ENCODE data around the gene PLEKHA7.

The PLEKHA7 gene

DNA sequence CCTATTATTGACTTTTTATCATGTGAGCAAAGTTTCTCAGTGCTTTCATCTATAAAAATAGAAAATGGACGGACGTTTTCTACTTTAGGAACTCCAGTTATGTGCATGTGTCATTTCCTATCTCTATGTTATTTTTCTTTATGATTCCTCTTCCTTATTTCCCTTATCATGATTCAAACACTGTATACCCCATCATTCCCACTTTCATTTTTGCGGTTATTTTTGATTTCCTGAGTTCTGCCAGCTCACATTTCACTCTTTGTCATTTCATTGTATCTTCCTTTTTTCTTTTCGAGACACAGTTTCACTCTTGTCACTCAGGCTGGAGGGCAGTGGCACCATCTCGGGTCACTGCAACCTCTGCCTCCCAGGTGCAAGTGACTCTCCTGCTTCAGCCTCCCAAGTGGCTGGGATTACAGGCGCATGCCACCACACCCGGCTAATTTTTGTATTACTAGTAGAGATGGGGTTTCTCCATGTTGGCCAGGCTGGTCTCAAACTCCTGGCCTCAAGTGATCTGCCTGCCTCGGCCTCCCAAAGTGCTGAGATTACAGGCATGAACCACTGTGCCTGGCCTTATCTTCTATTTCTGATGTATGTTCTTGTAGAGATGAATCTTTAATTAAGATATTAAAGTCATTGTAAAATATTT is 254.2 kb downstream of the PLEKHA7 start:
- no peaks in the 10 kb centered on the region for H3K27me3 ChIP-seq (ENCODE audit: insufficient read depth, low read length)
- H3K9me3 ChIP-seq (ENCODE audit: insufficient read depth, low read depth, low read length) = no peaks in the 10 kb centered on the region
- H3K27ac ChIP-seq (ENCODE audit: low read depth, low read length) = no peak overlapping the region
- H3K9ac ChIP-seq (ENCODE audit: low read depth, low read length) = no peak overlapping the region
- H3K4me1 ChIP-seq (ENCODE audit: insufficient read depth, low read length) = no peaks in the 10 kb centered on the region
- peaks cover 30% of the 10 kb centered on the region for H3K36me3 ChIP-seq (ENCODE audit: insufficient read depth, low read length)
- no peak overlapping the region for H3K4me3 ChIP-seq (ENCODE audit: low read length)
- 92% methylated on average over 8 of the region's 8 CpGs for WGBS

DNA sequence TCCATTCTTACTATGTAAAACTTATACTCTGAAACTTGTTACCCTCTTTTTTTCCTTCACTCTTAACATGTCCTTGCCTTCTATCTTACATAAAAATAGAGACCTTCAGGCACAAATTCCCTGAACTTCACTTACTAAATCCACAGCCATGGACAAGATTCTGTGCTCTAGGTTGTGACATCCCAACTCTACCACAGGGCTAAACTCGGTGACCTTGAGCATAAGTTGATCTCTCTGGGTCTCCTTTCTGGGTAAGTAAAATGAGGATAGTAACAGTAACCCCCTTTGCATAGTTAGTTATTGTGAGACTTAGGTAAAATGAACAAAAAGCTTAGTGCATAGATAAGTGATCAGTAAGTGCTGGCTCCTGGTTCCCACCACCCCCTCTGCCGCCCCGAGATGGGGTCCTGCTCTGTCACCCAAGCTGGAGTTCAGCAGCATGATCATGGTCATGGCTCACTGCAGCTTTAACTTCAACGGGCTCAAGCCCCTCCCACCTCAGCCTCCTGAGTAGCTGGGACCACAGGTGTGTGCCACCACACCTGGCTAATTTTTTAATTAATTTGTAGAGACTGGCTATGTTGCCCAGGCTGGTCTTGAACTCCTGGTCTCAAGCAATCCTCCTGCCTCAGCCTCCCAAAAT is 255.7 kb downstream of the PLEKHA7 start:
- Histone ChIP-seq H3K9me3 (ENCODE audit: insufficient read depth, low read depth, low read length) (no peaks in the 10 kb centered on the region), H3K27me3 (ENCODE audit: insufficient read depth, low read length) (no peaks in the 10 kb centered on the region), H3K9ac (ENCODE audit: low read depth, low read length) (no peak overlapping the region), H3K4me1 (ENCODE audit: insufficient read depth, low read length) (no peaks in the 10 kb centered on the region), H3K36me3 (ENCODE audit: insufficient read depth, low read length) (peaks cover 44% of the 10 kb centered on the region), H3K27ac (ENCODE audit: low read depth, low read length) (no peak overlapping the region), H3K4me3 (ENCODE audit: low read length) (no peak overlapping the region)
- WGBS = 88% methylated on average over 4 of the region's 4 CpGs

DNA sequence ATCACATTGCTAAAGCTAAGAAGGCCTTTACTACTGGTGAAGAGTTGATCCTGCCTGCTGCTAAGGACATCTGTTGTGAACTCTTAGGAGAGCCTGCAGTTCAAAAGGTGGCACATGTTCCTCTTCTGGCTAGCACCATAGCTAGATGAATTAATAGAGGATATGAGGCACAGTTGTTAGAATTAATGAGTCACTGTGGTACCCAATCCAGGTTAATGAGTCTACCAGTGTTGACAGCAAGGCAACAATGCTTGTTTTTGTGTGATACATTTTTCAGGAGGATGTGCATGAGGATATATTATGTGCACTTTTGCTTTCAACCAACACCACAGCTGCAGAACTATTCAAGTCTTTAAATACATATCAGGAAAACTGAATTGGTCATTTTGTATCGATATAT is 263.8 kb downstream of the PLEKHA7 start:
- H3K36me3 ChIP-seq (ENCODE audit: insufficient read depth, low read length) = peaks cover 99% of the 10 kb centered on the region
- 94% methylated on average over 1 of the region's 1 CpG for WGBS
- no peaks in the 10 kb centered on the region for H3K9me3 ChIP-seq (ENCODE audit: insufficient read depth, low read depth, low read length)
- no peaks in the 10 kb centered on the region for H3K4me1 ChIP-seq (ENCODE audit: insufficient read depth, low read length)
- no peaks in the 10 kb centered on the region for H3K27me3 ChIP-seq (ENCODE audit: insufficient read depth, low read length)
- H3K4me3 ChIP-seq (ENCODE audit: low read length) = no peak overlapping the region
- no peak overlapping the region for H3K9ac ChIP-seq (ENCODE audit: low read depth, low read length)
- no peak overlapping the region for H3K27ac ChIP-seq (ENCODE audit: low read depth, low read length)

DNA sequence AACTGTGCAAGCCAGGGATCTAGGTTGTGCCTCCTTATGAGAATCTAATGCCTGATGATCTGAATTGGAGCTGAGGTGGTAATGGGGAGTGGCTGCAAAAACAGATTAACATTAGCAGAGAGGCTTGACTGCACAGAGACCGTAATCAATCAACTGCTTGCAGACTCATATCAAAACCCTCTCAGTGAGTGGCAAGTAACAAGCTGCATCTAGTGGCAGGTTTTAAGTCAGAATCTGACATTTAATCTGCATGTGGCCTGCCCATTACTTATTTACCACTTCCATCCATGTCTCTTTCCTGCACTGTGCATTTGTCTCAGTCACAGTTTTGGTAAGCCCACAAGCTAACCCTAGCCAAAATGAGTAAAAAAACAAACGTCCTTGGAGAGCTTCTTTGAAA is 264.5 kb downstream of the PLEKHA7 start:
- Histone ChIP-seq H3K9me3 (ENCODE audit: insufficient read depth, low read depth, low read length) (no peaks in the 10 kb centered on the region), H3K9ac (ENCODE audit: low read depth, low read length) (no peak overlapping the region), H3K4me3 (ENCODE audit: low read length) (no peak overlapping the region), H3K27ac (ENCODE audit: low read depth, low read length) (no peak overlapping the region), H3K36me3 (ENCODE audit: insufficient read depth, low read length) (peaks cover 99% of the 10 kb centered on the region), H3K27me3 (ENCODE audit: insufficient read depth, low read length) (no peaks in the 10 kb centered on the region), H3K4me1 (ENCODE audit: insufficient read depth, low read length) (no peaks in the 10 kb centered on the region)
- WGBS = 98% methylated on average over 2 of the region's 2 CpGs

DNA sequence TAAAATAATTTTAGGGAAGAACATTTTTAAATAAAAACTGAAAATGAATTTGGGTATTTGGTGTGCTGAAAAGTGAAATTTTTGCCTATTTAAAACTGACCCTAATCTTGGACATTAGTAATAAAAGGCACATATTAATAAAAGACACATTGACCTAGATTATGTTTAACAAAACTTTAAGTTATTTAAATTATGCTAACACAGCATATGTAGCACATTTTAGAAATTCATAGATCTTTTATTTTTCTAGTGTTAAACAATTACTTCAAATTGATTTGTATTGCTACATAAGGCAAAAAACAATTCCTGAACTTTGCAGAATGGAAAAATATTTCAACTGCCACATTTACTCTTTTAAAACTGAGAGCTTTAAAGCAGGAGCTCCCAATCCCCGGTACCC is 265.1 kb downstream of the PLEKHA7 start:
- no peak overlapping the region for H3K27ac ChIP-seq (ENCODE audit: low read depth, low read length)

DNA sequence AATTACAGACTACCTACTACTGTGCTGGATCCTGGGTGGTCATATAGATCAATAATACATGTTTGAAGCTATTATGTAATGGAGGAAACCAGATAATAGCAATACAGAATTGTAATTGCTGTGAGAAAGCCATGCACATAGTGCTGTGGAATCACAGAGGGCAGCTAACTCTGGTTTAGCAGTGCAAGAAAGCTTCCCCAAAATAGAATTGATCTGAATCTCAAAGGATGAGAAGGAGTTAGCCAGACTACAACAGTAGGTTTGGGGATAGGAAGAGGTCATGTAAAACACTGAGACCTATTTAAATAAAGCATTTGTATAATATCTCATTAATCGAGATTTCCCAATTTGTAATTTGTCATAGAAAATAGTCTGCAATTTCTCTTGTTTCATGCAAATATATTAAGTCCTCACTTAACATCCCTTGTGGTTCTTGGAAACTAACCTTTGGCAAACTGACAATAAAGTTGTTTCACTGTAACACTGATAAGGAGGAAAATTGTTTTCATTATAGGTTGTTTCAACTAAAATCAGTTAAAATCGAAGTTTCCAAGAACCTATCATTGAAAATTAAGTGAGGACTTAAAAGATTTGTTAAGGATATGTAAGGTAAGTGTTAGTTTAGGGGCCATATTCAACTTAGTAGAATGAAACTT is 268.1 kb downstream of the PLEKHA7 start:
- Histone ChIP-seq H3K4me1 (ENCODE audit: insufficient read depth, low read length) (peaks cover 6% of the 10 kb centered on the region; the same call in 1 of the 2 replicates), H3K4me3 (ENCODE audit: low read length) (no peak overlapping the region), H3K36me3 (ENCODE audit: insufficient read depth, low read length) (peaks cover 90% of the 10 kb centered on the region), H3K27me3 (ENCODE audit: insufficient read depth, low read length) (no peaks in the 10 kb centered on the region), H3K9me3 (ENCODE audit: insufficient read depth, low read depth, low read length) (no peaks in the 10 kb centered on the region), H3K9ac (ENCODE audit: low read depth, low read length) (no peak overlapping the region), H3K27ac (ENCODE audit: low read depth, low read length) (no peak overlapping the region)
- 100% methylated on average over 1 of the region's 2 CpGs for WGBS

More for the DNA sequence above, 265.1 kb downstream of the PLEKHA7 start:
- WGBS = 100% methylated on average over 1 of the region's 1 CpG
- Histone ChIP-seq H3K4me3 (ENCODE audit: low read length) (no peak overlapping the region), H3K27me3 (ENCODE audit: insufficient read depth, low read length) (no peaks in the 10 kb centered on the region), H3K9ac (ENCODE audit: low read depth, low read length) (no peak overlapping the region), H3K4me1 (ENCODE audit: insufficient read depth, low read length) (no peaks in the 10 kb centered on the region), H3K9me3 (ENCODE audit: insufficient read depth, low read depth, low read length) (no peaks in the 10 kb centered on the region), H3K36me3 (ENCODE audit: insufficient read depth, low read length) (peaks cover 100% of the 10 kb centered on the region)

DNA sequence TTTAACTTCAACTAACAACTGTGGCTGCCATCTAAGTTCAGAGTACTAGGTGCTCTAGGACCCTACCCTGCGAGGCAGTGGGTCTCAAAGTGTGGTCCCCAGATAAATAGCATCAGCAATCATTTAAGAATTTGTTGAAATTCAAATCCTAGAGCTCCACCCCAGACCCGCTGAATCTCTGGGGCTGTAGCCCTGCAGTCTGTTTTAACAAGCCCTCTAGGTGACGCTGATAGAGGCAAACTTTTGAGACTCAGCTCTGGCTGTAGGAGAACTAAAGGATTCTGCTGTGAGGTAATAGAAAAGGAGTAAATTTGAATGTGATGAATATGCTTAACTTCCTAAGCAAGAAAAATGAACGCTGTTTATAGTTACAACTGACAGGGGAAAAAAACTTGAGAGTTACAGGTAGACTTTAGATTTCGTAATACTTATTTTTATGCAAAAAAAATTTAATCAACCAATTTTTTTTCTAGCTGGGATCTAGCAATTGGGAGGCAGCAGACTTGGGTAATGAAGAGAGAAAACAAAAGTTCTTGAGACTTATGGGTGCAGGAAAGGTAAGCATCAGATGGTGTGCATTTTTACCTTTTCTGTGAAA is 270.0 kb downstream of the PLEKHA7 start:
- peaks cover 13% of the 10 kb centered on the region for H3K4me1 ChIP-seq (ENCODE audit: insufficient read depth, low read length)
- H3K27ac ChIP-seq (ENCODE audit: low read depth, low read length) = no peak overlapping the region
- H3K36me3 ChIP-seq (ENCODE audit: insufficient read depth, low read length) = peaks cover 76% of the 10 kb centered on the region
- H3K27me3 ChIP-seq (ENCODE audit: insufficient read depth, low read length) = no peaks in the 10 kb centered on the region
- no peaks in the 10 kb centered on the region for H3K9me3 ChIP-seq (ENCODE audit: insufficient read depth, low read depth, low read length)
- no peak overlapping the region for H3K9ac ChIP-seq (ENCODE audit: low read depth, low read length)
- 82% methylated on average over 5 of the region's 5 CpGs for WGBS
- H3K4me3 ChIP-seq (ENCODE audit: low read length) = no peak overlapping the region

DNA sequence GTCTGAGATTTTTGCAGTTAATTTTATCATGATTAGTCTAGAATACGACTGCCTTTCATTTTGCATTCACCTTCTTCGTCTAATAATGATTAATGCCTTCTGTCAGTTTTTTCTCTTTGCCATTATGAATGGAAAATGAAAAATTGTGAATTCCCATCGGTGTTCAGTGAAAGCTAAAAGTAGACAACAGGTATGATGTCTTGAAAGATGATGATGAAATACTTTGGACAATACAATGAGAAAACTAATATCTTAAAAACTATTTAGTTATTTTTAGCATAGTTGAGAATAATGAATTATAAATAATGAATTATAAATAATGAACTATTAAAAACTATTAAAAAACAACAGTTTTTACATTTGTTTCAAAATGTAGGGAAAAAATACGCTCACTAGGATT is 270.7 kb downstream of the PLEKHA7 start:
- H3K4me3 ChIP-seq (ENCODE audit: low read length) = no peak overlapping the region
- H3K9me3 ChIP-seq (ENCODE audit: insufficient read depth, low read depth, low read length) = no peaks in the 10 kb centered on the region
- peaks cover 69% of the 10 kb centered on the region for H3K36me3 ChIP-seq (ENCODE audit: insufficient read depth, low read length)
- 95% methylated on average over 3 of the region's 4 CpGs for WGBS
- H3K27me3 ChIP-seq (ENCODE audit: insufficient read depth, low read length) = no peaks in the 10 kb centered on the region
- no peak overlapping the region for H3K27ac ChIP-seq (ENCODE audit: low read depth, low read length)
- H3K4me1 ChIP-seq (ENCODE audit: insufficient read depth, low read length) = peaks cover 13% of the 10 kb centered on the region
- no peak overlapping the region for H3K9ac ChIP-seq (ENCODE audit: low read depth, low read length)

DNA sequence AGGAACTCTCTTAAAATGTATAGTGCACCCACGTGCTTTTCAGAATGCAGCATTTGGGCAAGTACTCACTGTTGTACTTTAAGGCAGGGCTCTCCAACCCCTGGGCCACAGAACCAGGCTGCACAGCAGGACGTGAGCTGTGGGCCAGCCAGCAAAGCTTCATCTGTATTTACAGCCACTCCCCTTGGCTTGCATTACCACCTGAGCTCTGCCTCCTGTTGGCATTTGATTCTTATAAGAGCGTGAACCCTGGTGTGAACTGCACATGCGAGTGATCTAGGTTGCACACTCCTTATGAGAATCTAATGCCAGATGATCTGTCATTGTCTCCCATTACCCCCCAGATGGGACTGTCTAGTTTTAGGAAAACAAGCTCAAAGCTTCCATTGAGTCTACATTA is 272.7 kb downstream of the PLEKHA7 start:
- Histone ChIP-seq H3K27me3 (ENCODE audit: insufficient read depth, low read length) (no peaks in the 10 kb centered on the region), H3K4me1 (ENCODE audit: insufficient read depth, low read length) (peaks cover 13% of the 10 kb centered on the region), H3K27ac (ENCODE audit: low read depth, low read length) (no peak overlapping the region), H3K4me3 (ENCODE audit: low read length) (no peak overlapping the region), H3K9me3 (ENCODE audit: insufficient read depth, low read depth, low read length) (no peaks in the 10 kb centered on the region), H3K36me3 (ENCODE audit: insufficient read depth, low read length) (peaks cover 49% of the 10 kb centered on the region), H3K9ac (ENCODE audit: low read depth, low read length) (no peak overlapping the region)
- 92% methylated on average over 4 of the region's 4 CpGs for WGBS

DNA sequence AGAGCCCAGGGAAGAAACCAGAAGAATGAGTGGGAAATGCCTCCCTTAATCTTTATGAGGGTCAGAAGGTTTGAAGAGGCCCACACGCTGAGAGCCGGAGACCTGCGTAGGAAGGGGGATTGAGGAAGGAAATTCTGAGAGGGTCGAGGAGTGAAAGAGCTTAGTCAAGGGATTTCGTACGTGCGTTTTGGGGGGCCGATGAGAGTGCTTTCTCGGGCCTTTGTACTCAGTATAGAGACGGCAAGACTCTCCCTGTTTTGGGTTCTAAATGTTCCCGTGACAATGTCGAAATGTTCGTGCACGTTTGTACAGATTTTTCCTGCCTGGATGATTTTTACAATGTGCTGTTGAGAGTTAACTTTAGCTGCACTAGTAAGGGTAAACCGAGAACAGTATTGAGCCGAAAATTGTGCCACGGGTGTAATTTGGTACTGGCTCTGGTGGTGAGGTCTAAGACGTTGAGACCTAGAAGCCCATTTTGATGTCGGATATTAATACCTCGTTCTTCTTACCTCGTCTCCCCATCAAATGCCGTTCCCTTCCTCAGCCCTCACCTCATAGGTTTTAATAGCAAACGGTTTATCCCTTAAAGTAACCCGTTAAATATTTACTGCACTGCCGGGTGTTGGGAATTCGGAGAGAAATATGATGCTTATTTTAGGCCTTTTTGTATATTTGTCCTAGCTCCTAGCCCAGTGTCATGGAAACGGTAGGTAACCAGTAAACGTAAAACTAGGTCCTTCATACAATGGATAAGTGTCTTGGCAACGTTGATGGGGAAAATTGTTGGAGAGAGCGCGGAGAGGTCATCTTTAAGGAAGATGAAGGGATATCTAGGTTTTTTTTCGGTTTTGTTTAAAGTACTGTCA is 275.0 kb downstream of the PLEKHA7 start:
- WGBS = 3% methylated on average over 32 of the region's 32 CpGs
- Histone ChIP-seq H3K9me3 (ENCODE audit: insufficient read depth, low read depth, low read length) (no peaks in the 10 kb centered on the region), H3K4me1 (ENCODE audit: insufficient read depth, low read length) (peaks cover 13% of the 10 kb centered on the region), H3K36me3 (ENCODE audit: insufficient read depth, low read length) (peaks cover 26% of the 10 kb centered on the region), H3K4me3 (ENCODE audit: low read length) (peak overlapping the region; percentile 88), H3K27me3 (ENCODE audit: insufficient read depth, low read length) (no peaks in the 10 kb centered on the region), H3K9ac (ENCODE audit: low read depth, low read length) (peak overlapping the region; percentile 97), H3K27ac (ENCODE audit: low read depth, low read length) (peak overlapping the region; percentile 84)
